ENCODE measurements around the gene C3orf85. TPM values are rescaled to one million over a fixed set of nuclear protein-coding genes. Genes with fewer than 3 reads are reported as not detected.
"Not testable (repeated sequence)": the region's sequence is repeated elsewhere in the genome, so short reads cannot be mapped to it uniquely, and the experiment has no call there.

The C3orf85 gene
- total RNA-seq, 1 donor from 2014 or later = not detected

DNA sequence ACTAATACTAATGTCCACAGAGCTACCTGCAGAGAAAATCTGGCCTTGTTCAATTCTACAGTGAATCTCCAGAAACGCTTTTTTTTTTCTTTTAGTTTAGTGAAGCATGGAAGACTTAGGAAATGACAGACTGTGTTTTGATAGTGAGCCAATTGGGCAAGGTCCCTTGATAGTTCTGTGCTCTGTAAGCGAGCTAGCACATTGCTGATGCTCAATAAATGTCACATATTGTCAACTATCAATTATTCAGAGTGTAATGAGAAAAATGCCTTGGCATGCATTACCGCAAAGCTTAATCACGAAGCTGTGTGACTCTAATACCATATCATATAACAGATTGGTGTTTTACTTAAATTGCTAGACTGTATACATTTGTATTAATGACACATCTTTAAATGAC lies 5.2 kb upstream of the C3orf85 start:
- Histone ChIP-seq H3K4me2 (no peak overlapping the region), H3K9me3 (ENCODE audit: low read depth) (no peaks in the 10 kb centered on the region), H3K9ac (no peak overlapping the region), H3K27ac (no peak overlapping the region), H3K79me2 (ENCODE audit: low read depth) (no peaks in the 10 kb centered on the region), H4K20me1 (ENCODE audit: low read depth) (no peaks in the 10 kb centered on the region), H2AFZ (replicated peaks) (no peak overlapping the region), H3F3A (ENCODE audit: low read depth) (no peaks in the 10 kb centered on the region), H3K4me3 (no peak overlapping the region), H3K36me3 (no peaks in the 10 kb centered on the region), H3K4me1 (no peaks in the 10 kb centered on the region), H3K27me3 (no peaks in the 10 kb centered on the region)
- peaks cover 9% of the 10 kb centered on the region for H3K4me1 Mint-ChIP-seq
- peaks cover 5% of the 10 kb centered on the region for H3K27me3 Mint-ChIP-seq (ENCODE audit: insufficient read depth, low read depth)
- H3K4me3 Mint-ChIP-seq = no peak overlapping the region
- no peak for DNase-seq (ENCODE audit: low spot score)
- H3K27ac Mint-ChIP-seq = no peak overlapping the region
- TF ChIP-seq EZH2 (IDR thresholded peaks at IDR 0.05) (no peak), EZH2phosphoT487 (IDR thresholded peaks at IDR 0.05) (no peak)
- TF ChIP-seq, protein P1, sequence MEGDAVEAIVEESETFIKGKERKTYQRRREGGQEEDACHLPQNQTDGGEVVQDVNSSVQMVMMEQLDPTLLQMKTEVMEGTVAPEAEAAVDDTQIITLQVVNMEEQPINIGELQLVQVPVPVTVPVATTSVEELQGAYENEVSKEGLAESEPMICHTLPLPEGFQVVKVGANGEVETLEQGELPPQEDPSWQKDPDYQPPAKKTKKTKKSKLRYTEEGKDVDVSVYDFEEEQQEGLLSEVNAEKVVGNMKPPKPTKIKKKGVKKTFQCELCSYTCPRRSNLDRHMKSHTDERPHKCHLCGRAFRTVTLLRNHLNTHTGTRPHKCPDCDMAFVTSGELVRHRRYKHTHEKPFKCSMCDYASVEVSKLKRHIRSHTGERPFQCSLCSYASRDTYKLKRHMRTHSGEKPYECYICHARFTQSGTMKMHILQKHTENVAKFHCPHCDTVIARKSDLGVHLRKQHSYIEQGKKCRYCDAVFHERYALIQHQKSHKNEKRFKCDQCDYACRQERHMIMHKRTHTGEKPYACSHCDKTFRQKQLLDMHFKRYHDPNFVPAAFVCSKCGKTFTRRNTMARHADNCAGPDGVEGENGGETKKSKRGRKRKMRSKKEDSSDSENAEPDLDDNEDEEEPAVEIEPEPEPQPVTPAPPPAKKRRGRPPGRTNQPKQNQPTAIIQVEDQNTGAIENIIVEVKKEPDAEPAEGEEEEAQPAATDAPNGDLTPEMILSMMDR (IDR thresholded peaks at IDR 0.05) = no peak
- no peaks in the 10 kb centered on the region for H3K36me3 Mint-ChIP-seq
- peaks cover 2% of the 10 kb centered on the region for H3K9me3 Mint-ChIP-seq

DNA sequence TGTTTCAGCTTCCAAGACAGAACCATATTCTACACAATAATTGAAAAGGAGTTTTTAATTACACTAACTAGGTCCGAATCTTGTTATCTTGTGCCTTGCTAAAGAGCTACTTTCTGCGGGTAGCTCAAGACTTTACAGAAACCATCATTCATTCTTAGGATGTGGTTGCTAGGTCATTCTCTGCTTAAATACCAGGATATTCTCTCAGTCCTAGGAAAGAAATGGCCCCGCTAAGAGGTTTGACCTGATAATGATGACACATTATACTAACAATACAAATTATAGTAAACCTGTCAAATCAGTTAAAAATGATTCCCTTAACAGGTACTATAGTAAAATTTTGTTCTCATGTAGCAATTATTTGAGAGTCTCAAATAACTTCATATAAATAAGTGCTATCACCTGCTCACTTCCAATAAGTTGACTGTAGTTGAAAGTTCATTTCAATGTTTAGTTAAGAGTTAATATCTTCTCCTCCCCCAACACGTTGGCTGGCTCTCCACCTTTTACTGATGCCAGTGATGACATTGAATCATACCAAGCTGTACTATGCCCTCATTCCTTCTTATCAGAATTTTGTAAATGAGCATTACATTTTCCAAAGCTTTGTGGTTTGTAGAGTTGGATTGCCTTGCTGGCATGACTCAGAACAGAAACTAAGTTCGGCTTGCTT lies 3.6 kb upstream of the C3orf85 start:
- no peak overlapping the region for H3K27ac ChIP-seq
- no peaks in the 10 kb centered on the region for H3K9me3 ChIP-seq (ENCODE audit: low read depth)
- no peaks in the 10 kb centered on the region for H3K4me1 ChIP-seq
- H3K79me2 ChIP-seq (ENCODE audit: low read depth) = no peaks in the 10 kb centered on the region
- no peaks in the 10 kb centered on the region for H3K27me3 ChIP-seq
- no peak overlapping the region for H3K27ac Mint-ChIP-seq
- no peak overlapping the region for H3K9ac ChIP-seq
- no peaks in the 10 kb centered on the region for H3K36me3 ChIP-seq
- DNase-seq (ENCODE audit: low spot score) = no peak
- peaks cover 2% of the 10 kb centered on the region for H3K9me3 Mint-ChIP-seq
- no peak overlapping the region for H3K4me3 Mint-ChIP-seq
- no peaks in the 10 kb centered on the region for H3F3A ChIP-seq (ENCODE audit: low read depth)
- no peak overlapping the region for H2AFZ ChIP-seq (replicated peaks)
- no peaks in the 10 kb centered on the region for H4K20me1 ChIP-seq (ENCODE audit: low read depth)
- H3K4me1 Mint-ChIP-seq = peaks cover 17% of the 10 kb centered on the region
- TF ChIP-seq, protein P1 (IDR thresholded peaks at IDR 0.05) = no peak
- no peak for TF ChIP-seq EZH2 (IDR thresholded peaks at IDR 0.05)
- no peak for TF ChIP-seq EZH2phosphoT487 (IDR thresholded peaks at IDR 0.05)
- H3K36me3 Mint-ChIP-seq = no peaks in the 10 kb centered on the region
- no peak overlapping the region for H3K4me3 ChIP-seq
- no peak overlapping the region for H3K4me2 ChIP-seq
- peaks cover 5% of the 10 kb centered on the region for H3K27me3 Mint-ChIP-seq (ENCODE audit: insufficient read depth, low read depth)

DNA sequence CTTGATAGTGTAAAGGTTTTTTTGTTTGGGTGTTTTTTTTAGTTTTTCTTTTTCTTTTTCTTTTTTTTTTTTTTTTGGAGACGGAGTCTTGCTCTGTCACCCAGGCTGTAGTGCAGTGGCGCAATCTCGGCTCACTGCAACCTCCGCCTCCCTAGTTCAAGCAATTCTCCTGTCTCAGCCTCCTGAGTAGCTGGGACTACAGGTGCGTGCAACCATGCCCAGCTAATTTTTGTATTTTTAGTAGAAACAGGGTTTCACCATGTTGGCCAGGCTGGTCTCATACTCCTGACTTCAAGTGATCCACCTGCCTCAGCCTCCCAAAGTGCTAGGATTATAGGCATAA lies 3.1 kb upstream of the C3orf85 start:
- H3K4me1 ChIP-seq; H3K36me3 ChIP-seq; H3K27me3 Mint-ChIP-seq (ENCODE audit: insufficient read depth, low read depth); H3K4me3 ChIP-seq; H3K27ac ChIP-seq; H2AFZ ChIP-seq (replicated peaks); H3K4me3 Mint-ChIP-seq; H4K20me1 ChIP-seq (ENCODE audit: low read depth); H3K9ac ChIP-seq; H3K9me3 Mint-ChIP-seq; H3K4me2 ChIP-seq; H3K9me3 ChIP-seq (ENCODE audit: low read depth); H3K27me3 ChIP-seq; H3K36me3 Mint-ChIP-seq; H3K27ac Mint-ChIP-seq; H3F3A ChIP-seq (ENCODE audit: low read depth); H3K79me2 ChIP-seq (ENCODE audit: low read depth); DNase-seq (ENCODE audit: low spot score): not testable (repeated sequence)
- peaks cover 21% of the 10 kb centered on the region for H3K4me1 Mint-ChIP-seq

DNA sequence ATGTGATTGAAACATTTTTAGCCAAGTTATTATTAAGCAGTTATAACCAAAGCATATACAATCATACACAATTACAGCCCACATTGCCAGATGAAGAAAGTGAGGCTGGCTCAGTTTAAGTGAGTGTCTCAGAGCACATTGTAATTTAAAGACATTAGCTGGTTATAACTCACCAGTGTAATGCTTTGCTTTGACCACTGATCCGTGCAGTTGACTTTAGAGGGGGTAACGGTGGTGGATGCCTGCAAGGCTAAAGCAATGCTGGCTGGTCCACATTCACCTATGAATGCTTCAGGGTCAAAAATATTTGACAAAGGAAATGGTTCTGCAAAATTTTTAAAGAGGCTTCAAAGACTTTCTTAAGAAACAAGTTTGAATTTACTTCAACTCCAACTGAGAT lies 1.2 kb downstream of the C3orf85 start:
- no peak for DNase-seq (ENCODE audit: low spot score)
- Histone ChIP-seq H3K4me1 (no peaks in the 10 kb centered on the region), H3F3A (ENCODE audit: low read depth) (no peaks in the 10 kb centered on the region), H3K27me3 (no peaks in the 10 kb centered on the region), H2AFZ (replicated peaks) (no peak overlapping the region), H3K9me3 (ENCODE audit: low read depth) (no peaks in the 10 kb centered on the region), H3K27ac (no peak overlapping the region), H3K4me3 (no peak overlapping the region), H3K79me2 (ENCODE audit: low read depth) (no peaks in the 10 kb centered on the region), H4K20me1 (ENCODE audit: low read depth) (no peaks in the 10 kb centered on the region), H3K4me2 (no peak overlapping the region), H3K36me3 (no peaks in the 10 kb centered on the region), H3K9ac (no peak overlapping the region)
- Mint-ChIP-seq H3K9me3 (no peaks in the 10 kb centered on the region), H3K4me3 (no peak overlapping the region), H3K36me3 (no peaks in the 10 kb centered on the region), H3K27me3 (ENCODE audit: insufficient read depth, low read depth) (no peaks in the 10 kb centered on the region), H3K27ac (no peak overlapping the region), H3K4me1 (peaks cover 16% of the 10 kb centered on the region)
- TF ChIP-seq EZH2 (IDR thresholded peaks at IDR 0.05) (no peak), EZH2phosphoT487 (IDR thresholded peaks at IDR 0.05) (no peak)
- TF ChIP-seq, protein P1 (IDR thresholded peaks at IDR 0.05) = no peak

Data from neural progenitor cell (in vitro differentiated cells).